PFSK-1 (cell line): ENCODE results near the gene RNU2-1.

Experiments used
- FOXP2 ChIP-seq: optimal IDR thresholded peaks from 2 replicates; pipeline ENCODE3; 2011; ENCODE audit warnings: borderline replicate concordance, control low read depth, inconsistent platforms; ENCODE audit not compliant: insufficient read depth; ENCODE audit errors: extremely low read length, extremely low read depth
- POLR2AphosphoS5 ChIP-seq: IDR thresholded peaks from 2 replicates; pipeline ENCODE4 v1.6.1; 2012; ENCODE audit warnings: low read depth, mild to moderate bottlenecking, control low read depth, low read length, moderate library complexity
- SIN3A ChIP-seq: IDR thresholded peaks from 2 replicates; pipeline ENCODE4 v1.6.1; 2012; ENCODE audit warnings: mild to moderate bottlenecking, low read length, moderate library complexity, borderline replicate concordance; ENCODE audit not compliant: insufficient read depth
- TAF1 ChIP-seq: IDR thresholded peaks from 2 replicates; pipeline ENCODE4 v1.6.1; 2012; ENCODE audit warnings: low read length, control low read depth, borderline replicate concordance; ENCODE audit not compliant: insufficient read depth
- TF ChIP-seq, protein P1 (sequence below), 2 experiments: IDR thresholded peaks; 2 replicates each; pipeline versions ENCODE4 v1.6.1 to v1.8.0; 2011 to 2012; ENCODE audit warnings: low read depth in 2 of 2, low read length in 2 of 2, control low read depth in 1 of 2, inconsistent platforms in 1 of 2, mild to moderate bottlenecking in 1 of 2, moderate library complexity in 1 of 2; ENCODE audit not compliant: insufficient read depth in 1 of 2

The RNU2-1 gene

DNA sequence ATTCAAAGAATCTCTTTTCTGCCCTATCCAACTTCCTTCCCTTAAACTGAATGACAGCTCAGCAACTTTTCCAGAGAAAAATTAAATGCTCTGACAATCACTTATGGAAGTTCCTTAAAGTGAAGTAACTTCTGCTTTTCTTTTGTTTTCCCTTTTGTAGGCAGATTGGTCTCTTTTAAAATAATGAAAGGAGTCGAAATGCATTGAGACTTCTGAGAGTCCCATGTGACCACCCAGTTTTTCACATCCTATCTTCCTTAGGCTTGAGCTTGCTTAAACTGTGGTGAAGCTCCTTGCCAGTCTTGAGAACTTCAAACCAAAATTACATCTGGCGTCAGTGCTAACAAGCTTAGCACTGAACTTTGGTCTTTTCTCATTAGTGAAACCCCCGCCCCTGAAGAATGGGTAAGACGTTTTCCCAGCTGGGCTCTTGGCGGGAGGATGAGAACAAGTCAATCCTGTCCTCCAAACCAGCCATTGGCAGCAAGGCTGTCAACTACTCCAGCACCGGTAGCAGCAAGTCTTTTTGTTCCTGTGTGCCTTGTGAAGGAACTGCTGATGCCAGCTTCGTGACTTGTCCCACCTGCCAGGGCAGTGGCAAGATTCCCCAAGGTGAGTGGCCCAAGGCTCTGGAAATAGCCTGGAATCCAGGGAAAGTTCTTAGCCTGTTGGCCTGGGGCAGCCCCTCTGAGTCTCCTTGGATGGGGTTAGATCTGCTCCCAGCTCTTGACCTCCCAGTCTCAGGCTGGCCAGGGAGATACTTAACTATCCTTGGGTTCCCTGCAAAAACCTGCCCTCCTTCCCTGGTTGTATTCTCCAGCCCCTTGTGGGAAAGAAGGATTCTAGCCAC is 20.9 kb downstream of the RNU2-1 start:
- no peak for TF ChIP-seq SIN3A
- TF ChIP-seq, protein P1, sequence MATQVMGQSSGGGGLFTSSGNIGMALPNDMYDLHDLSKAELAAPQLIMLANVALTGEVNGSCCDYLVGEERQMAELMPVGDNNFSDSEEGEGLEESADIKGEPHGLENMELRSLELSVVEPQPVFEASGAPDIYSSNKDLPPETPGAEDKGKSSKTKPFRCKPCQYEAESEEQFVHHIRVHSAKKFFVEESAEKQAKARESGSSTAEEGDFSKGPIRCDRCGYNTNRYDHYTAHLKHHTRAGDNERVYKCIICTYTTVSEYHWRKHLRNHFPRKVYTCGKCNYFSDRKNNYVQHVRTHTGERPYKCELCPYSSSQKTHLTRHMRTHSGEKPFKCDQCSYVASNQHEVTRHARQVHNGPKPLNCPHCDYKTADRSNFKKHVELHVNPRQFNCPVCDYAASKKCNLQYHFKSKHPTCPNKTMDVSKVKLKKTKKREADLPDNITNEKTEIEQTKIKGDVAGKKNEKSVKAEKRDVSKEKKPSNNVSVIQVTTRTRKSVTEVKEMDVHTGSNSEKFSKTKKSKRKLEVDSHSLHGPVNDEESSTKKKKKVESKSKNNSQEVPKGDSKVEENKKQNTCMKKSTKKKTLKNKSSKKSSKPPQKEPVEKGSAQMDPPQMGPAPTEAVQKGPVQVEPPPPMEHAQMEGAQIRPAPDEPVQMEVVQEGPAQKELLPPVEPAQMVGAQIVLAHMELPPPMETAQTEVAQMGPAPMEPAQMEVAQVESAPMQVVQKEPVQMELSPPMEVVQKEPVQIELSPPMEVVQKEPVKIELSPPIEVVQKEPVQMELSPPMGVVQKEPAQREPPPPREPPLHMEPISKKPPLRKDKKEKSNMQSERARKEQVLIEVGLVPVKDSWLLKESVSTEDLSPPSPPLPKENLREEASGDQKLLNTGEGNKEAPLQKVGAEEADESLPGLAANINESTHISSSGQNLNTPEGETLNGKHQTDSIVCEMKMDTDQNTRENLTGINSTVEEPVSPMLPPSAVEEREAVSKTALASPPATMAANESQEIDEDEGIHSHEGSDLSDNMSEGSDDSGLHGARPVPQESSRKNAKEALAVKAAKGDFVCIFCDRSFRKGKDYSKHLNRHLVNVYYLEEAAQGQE (IDR thresholded peaks at IDR 0.05; ENCODE audit: insufficient read depth in 1 of 2, low read depth in 2 of 2, low read length in 2 of 2) = no peak
- TF ChIP-seq FOXP2 = no peak
- TF ChIP-seq TAF1 = no peak
- no peak for TF ChIP-seq POLR2AphosphoS5

DNA sequence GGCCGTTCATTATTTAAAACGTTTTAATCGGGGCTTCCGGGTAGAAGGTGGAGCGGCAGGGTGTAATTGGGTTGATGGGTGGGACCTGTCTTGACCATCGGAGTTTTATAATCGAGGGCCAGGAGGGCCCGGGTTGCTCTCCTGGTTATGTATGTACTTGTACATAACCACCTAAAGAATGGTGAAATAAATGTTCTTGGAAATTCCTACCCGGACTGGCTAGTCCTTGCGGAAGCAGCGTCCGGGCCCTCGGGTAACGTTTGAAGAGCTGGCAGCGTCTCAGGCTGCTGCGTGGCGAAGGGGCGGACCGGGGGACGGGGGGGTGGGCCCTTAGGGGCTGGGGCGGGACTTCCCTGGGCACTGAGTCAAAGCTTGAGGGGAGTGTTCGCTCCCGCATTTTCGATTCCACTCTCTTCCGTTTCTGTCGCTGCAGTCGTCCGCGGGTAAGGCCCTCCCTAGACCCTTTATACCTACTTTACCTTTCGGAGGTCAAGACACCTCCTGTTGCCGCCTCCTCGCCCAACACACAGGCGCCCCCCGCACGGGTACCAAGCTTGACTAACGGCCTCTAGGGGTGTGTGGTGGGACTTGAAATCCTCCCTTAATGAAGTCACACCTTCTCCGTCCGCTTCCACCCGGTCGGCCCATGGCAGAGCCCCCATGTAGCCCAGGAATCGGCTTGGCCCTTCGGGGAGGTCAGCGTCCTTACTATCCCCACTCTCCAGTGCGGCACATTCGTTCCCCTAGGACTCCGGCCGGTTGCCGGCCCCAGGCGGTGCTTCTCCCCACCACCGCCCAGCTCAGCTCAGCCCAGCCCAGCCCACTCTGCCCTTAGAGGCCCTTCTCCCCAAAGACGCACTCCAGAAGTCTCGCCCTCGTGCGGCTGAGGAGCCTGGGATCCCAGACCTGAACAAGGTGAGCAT is 22.0 kb downstream of the RNU2-1 start, which contains the start of gene TMEM106A:
Gene TMEM106A (plus strand): TSS at position 396 of the 923 bp plus-strand sequence. CDS start 1,167 bp downstream, outside the sequence.
- TF ChIP-seq FOXP2 = no peak
- TF ChIP-seq, protein P1 (IDR thresholded peaks at IDR 0.05; ENCODE audit: insufficient read depth in 1 of 2, low read depth in 2 of 2, low read length in 2 of 2) = no peak
- TF ChIP-seq POLR2AphosphoS5 = no peak
- TF ChIP-seq TAF1 = no peak
- no peak for TF ChIP-seq SIN3A

DNA sequence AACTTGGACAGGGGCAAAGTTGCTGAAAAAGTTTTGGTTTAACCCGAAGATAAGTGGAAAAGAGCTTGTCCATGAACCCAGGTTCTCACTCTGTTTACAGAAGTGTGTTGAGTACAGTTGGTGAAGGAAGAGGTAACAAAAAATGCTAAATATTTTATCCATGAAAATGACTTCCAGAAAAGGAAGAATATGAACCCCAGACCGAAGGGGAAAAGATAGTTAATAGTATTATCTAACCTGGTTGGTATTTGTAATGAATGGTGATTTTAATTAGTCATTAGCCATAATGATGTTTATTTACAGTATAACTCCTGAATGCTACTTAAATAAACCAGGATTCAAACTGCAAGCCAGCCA is 22.7 kb downstream of the RNU2-1 start:
- no peak for TF ChIP-seq POLR2AphosphoS5
- no peak for TF ChIP-seq SIN3A
- no peak for TF ChIP-seq TAF1
- TF ChIP-seq FOXP2 = no peak
- TF ChIP-seq, protein P1 (IDR thresholded peaks at IDR 0.05; ENCODE audit: insufficient read depth in 1 of 2, low read depth in 2 of 2, low read length in 2 of 2) = no peak

DNA sequence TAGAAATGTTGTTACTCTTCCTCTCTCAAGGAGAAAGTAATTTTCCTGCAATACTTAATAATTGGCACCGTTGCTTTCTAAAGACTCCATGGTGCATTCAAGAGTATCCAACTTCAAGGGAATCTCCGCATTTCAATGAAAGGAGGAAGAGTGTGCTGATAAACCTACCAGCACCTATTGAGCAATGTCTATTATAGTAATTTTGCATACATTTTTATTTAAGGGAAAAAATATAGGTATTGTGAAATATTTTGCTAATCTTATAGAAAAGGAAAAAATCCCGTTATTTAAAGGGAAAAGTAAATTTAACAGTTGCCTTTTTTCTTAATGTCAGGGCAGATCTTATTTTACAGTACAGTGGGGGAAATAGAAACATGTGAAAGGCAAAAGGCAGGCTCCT is 23.2 kb downstream of the RNU2-1 start:
- TF ChIP-seq POLR2AphosphoS5 (no peak), FOXP2 (no peak), SIN3A (no peak), TAF1 (no peak)
- TF ChIP-seq, protein P1 (IDR thresholded peaks at IDR 0.05; ENCODE audit: insufficient read depth in 1 of 2, low read depth in 2 of 2, low read length in 2 of 2) = no peak
